HG02938 (cell line): ENCODE measurements around the gene TMEM11.
"Not testable (repeated sequence)": the region's sequence is repeated elsewhere in the genome, so short reads cannot be mapped to it uniquely, and the experiment has no call there.

Source experiments
- ATAC-seq: cut with Tn5 transposase; IDR thresholded peaks from one replicate; pipeline ENCODE4 v1.9.1; 2021; ENCODE audit warnings: mild to moderate bottlenecking, moderate library complexity; ENCODE audit not compliant: unreplicated experiment

Gene TMEM11

GRCh38 chr17:21212826-21213637 is 929 bp downstream of the TMEM11 start:
- ATAC-seq, result no peak

GRCh38 chr17:21211825-21212479 is 2.0 kb downstream of the TMEM11 start:
- no peak for ATAC-seq

- ATAC-seq, result no peak
Observed at GRCh38 chr17:21210411-21211076, 3.4 kb downstream of the TMEM11 start.

GRCh38 chr17:21209511-21210175 is 4.3 kb downstream of the TMEM11 start:
- no peak for ATAC-seq

- ATAC-seq, result no peak
Observed at GRCh38 chr17:21208352-21208751, 5.6 kb downstream of the TMEM11 start.

- ATAC-seq, result no peak
Observed at GRCh38 chr17:21204935-21205334, 9.0 kb downstream of the TMEM11 start.

GRCh38 chr17:21202512-21202911 is 11.4 kb downstream of the TMEM11 start:
- no peak for ATAC-seq

GRCh38 chr17:21201874-21202273 is 12.1 kb downstream of the TMEM11 start:
- no peak for ATAC-seq

GRCh38 chr17:21201298-21201595 is 12.7 kb downstream of the TMEM11 start:
- no peak for ATAC-seq

GRCh38 chr17:21200590-21201297 is 13.2 kb downstream of the TMEM11 start:
- no peak for ATAC-seq

- no peak for ATAC-seq
Observed at GRCh38 chr17:21199856-21200255, 14.1 kb downstream of the TMEM11 start.

GRCh38 chr17:21199311-21199710 is 14.7 kb downstream of the TMEM11 start:
- ATAC-seq, result no peak

- no peak for ATAC-seq
Observed at GRCh38 chr17:21198411-21198810, 15.6 kb downstream of the TMEM11 start.

GRCh38 chr17:21196126-21196525 is 17.8 kb downstream of the TMEM11 start:
- no peak for ATAC-seq

- ATAC-seq, result no peak
Observed at GRCh38 chr17:21194703-21195102, 19.3 kb downstream of the TMEM11 start.

- ATAC-seq, result no peak
Observed at GRCh38 chr17:21194226-21194625, 19.7 kb downstream of the TMEM11 start.

GRCh38 chr17:21193031-21193430 is 20.9 kb downstream of the TMEM11 start:
- ATAC-seq, result no peak

GRCh38 chr17:21192414-21192813 is 21.5 kb downstream of the TMEM11 start:
- ATAC-seq, result not testable (repeated sequence)

- ATAC-seq, result no peak
Observed at GRCh38 chr17:21191698-21192097, 22.3 kb downstream of the TMEM11 start.

GRCh38 chr17:21190078-21190477 is 23.9 kb downstream of the TMEM11 start:
- ATAC-seq, result no peak

GRCh38 chr17:21189361-21189760 is 24.6 kb downstream of the TMEM11 start:
- ATAC-seq, result no peak
